Activated CD4-positive, alpha-beta T cell treated with anti-CD3 and anti-CD28 coated beads, Interleukin-2, amount 50 U/mL, for 4 hours (primary cell): ENCODE measurements around the gene CRACR2A.

Experiments
- DNase-seq, 2 experiments: peaks; one replicate each; pipeline ENCODE4 v3.0.0-alpha.2; 2020

The CRACR2A gene

GRCh38 chr12:3645091-3645490 lies 107.8 kb downstream of the CRACR2A start:
- DNase-seq, result no peak

- DNase-seq, result no peak
These were observed 108.8 kb downstream of the CRACR2A start for GRCh38 chr12:3644104-3644503.

- no peak for DNase-seq
These were observed 111.4 kb downstream of the CRACR2A start for GRCh38 chr12:3641428-3642018.

- no peak for DNase-seq
These were observed 116.6 kb downstream of the CRACR2A start for GRCh38 chr12:3636328-3636727.

GRCh38 chr12:3634348-3634747 lies 118.6 kb downstream of the CRACR2A start:
- DNase-seq, result no peak

GRCh38 chr12:3633396-3633795 lies 119.5 kb downstream of the CRACR2A start:
- no peak for DNase-seq

GRCh38 chr12:3632754-3633153 lies 120.2 kb downstream of the CRACR2A start:
- no peak for DNase-seq

- no peak for DNase-seq
These were observed 120.7 kb downstream of the CRACR2A start for GRCh38 chr12:3632256-3632655.

GRCh38 chr12:3631759-3632158 lies 121.2 kb downstream of the CRACR2A start:
- no peak for DNase-seq

GRCh38 chr12:3631272-3631637 lies 121.7 kb downstream of the CRACR2A start:
- DNase-seq, result no peak

- DNase-seq, result no peak
These were observed 122.2 kb downstream of the CRACR2A start for GRCh38 chr12:3630621-3631271.

GRCh38 chr12:3630111-3630510 lies 122.8 kb downstream of the CRACR2A start:
- DNase-seq, result no peak

GRCh38 chr12:3629057-3629830 lies 123.7 kb downstream of the CRACR2A start:
- DNase-seq, result no peak

GRCh38 chr12:3628629-3629028 lies 124.3 kb downstream of the CRACR2A start:
- DNase-seq, result no peak

- no peak for DNase-seq
These were observed 125.6 kb downstream of the CRACR2A start for GRCh38 chr12:3627336-3627735.

GRCh38 chr12:3624273-3624672 lies 128.6 kb downstream of the CRACR2A start:
- no peak for DNase-seq

- DNase-seq, result no peak
These were observed 129.9 kb downstream of the CRACR2A start for GRCh38 chr12:3622822-3623690.

- DNase-seq, result no peak
These were observed 130.7 kb downstream of the CRACR2A start for GRCh38 chr12:3622021-3622821.

GRCh38 chr12:3620856-3621255 lies 132.1 kb downstream of the CRACR2A start:
- no peak for DNase-seq

- no peak for DNase-seq
These were observed 135.3 kb downstream of the CRACR2A start for GRCh38 chr12:3617565-3617964.

- DNase-seq, result no peak
These were observed 137.0 kb downstream of the CRACR2A start for GRCh38 chr12:3615862-3616261.

GRCh38 chr12:3614806-3615466 lies 138.0 kb downstream of the CRACR2A start:
- no peak for DNase-seq
